GM18505 (cell line): ENCODE measurements around the gene PPFIA4.

ENCODE experiments used
- ATAC-seq: cut with Tn5 transposase; IDR thresholded peaks from one replicate; pipeline ENCODE4 v1.9.1; 2021; ENCODE audit not compliant: unreplicated experiment
- POLR2A ChIP-seq: IDR thresholded peaks from 4 replicates; pipeline ENCODE4 v1.6.1; 2011; ENCODE audit warnings: borderline replicate concordance; ENCODE audit not compliant: insufficient read depth, insufficient read length; ENCODE audit errors: extremely low read depth

The PPFIA4 gene

GRCh38 chr1:203126151-203126865 lies 100.0 kb downstream of the PPFIA4 start:
- TF ChIP-seq POLR2A: no peak
- no peak for ATAC-seq

- no peak for TF ChIP-seq POLR2A
These were observed 100.8 kb downstream of the PPFIA4 start for GRCh38 chr1:203126866-203127665.

GRCh38 chr1:203127666-203128430 lies 101.6 kb downstream of the PPFIA4 start, which contains the start of gene ADORA1:
ADORA1 (plus strand) TSS chr1:203127726; CDS start chr1:203128842, 1,116 bp downstream.
- no peak for ATAC-seq
- TF ChIP-seq POLR2A: no peak

More at GRCh38 chr1:203126866-203127665, 100.8 kb downstream of the PPFIA4 start:
- no peak for ATAC-seq

GRCh38 chr1:203128431-203128715 lies 102.1 kb downstream of the PPFIA4 start:
- no peak for TF ChIP-seq POLR2A
- no peak for ATAC-seq
